COLO668 (cell line): ENCODE results near the gene DHRS13.
A peak's percentile ranks its signal among the peaks of the same experiment; 100 is the strongest.
"Not testable (repeated sequence)": the region's sequence is repeated elsewhere in the genome, so short reads cannot be mapped to it uniquely, and the experiment has no call there.

Experiments
- DNase-seq: peaks from one replicate; lab custom pipeline; 2025; ENCODE audit not compliant: unreplicated experiment; lab: John Stamatoyannopoulos, UW

DHRS13 gene

GRCh38 chr17:28887871-28888471 lies 14.9 kb downstream of the DHRS13 start:
- DNase-seq: no peak

GRCh38 chr17:28885951-28886350 lies 16.9 kb downstream of the DHRS13 start:
- DNase-seq: no peak

GRCh38 chr17:28885363-28885762 lies 17.5 kb downstream of the DHRS13 start:
- DNase-seq: no peak

DNA sequence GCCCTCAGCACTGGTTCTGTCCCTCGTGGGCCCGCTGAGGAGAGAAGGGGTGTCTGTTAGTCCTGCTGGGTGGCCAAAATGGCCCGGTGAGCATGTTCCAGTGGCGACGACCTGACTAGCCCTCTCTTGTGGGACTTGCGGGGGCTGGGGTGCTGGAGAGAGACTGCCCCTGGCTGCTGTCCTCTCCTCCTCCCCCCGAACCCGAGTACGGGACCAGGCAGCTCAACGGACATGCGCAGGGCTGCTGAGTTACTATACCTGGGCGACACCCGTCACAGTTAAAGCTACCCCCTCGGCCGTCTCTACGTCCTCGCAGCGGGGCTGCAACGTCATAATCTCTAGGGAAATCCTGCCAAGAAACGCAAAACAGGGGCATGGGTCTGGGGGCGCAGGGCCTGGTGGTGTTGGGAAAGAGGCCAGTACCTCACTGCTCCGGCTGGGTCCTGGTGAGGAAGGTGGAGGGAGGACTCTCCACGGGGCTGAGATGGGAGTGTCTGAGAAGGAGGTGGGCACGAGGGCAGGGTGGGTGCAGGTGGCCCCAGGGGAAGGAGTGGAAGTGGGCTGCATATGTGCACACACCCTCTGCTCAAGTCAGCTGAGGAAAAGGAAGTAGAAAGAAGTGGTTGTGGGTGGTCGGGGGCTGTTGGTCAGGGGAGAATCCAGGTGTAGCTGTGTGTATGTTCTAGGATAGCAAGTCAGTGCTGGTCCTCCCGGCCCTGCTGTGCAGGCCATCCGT lies 18.7 kb downstream of the DHRS13 start:
- no peak for DNase-seq

DNA sequence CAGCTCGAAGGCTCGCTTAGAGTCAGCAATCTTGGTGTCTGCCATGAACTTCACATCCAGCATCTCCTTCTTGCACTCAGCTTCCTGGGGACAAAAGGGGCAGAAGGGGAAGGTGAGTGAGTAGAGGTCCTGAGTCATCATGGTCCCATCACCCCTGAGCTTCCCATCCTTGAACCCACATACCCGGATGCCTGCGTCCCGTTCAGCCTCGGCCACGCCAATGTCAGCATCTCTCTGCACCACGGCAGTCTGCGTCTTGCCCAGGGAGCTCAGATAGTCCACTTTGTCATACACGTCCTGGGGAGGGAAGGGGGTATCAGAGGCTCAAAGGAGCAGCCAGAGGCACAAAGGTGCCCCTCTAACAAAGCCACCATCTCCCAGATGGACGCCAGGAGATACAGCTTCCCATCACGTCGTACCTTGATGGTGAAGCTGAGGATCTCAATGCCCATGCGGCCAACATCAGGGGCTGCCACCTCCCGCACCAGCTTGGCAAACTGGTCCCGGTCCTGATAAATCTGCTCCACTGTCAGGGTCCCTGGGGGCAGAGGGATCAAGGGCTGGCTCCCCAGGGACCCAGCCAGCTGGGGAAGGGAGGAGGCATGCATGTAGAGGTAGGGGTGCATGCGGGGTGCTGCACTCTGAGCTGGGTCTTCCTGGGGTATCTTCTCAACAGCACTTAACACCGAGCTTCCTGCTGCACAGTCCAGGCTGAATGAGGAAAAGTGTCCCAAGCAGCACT lies 20.6 kb downstream of the DHRS13 start:
- no peak for DNase-seq

GRCh38 chr17:28881533-28882056 lies 21.3 kb downstream of the DHRS13 start:
- DNase-seq: no peak

DNA sequence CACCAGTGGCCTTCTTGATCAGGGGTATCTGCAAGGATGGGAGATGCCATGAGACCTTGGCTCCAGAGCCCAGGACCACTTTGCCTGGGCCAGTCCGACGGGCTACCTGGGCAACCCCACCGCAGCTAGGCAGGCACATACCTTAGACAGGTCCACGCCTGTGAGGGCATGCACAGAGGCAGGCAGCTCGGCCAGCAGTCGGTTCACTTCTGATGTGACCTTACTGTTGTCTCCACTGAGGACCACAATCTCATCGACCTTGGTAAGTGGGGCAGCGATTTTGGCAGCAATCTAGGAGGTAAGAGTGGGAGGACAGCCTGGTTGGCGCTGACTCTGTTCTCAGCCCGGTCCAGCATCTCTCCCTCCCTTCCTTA lies 22.3 kb downstream of the DHRS13 start:
- no peak for DNase-seq

DNA sequence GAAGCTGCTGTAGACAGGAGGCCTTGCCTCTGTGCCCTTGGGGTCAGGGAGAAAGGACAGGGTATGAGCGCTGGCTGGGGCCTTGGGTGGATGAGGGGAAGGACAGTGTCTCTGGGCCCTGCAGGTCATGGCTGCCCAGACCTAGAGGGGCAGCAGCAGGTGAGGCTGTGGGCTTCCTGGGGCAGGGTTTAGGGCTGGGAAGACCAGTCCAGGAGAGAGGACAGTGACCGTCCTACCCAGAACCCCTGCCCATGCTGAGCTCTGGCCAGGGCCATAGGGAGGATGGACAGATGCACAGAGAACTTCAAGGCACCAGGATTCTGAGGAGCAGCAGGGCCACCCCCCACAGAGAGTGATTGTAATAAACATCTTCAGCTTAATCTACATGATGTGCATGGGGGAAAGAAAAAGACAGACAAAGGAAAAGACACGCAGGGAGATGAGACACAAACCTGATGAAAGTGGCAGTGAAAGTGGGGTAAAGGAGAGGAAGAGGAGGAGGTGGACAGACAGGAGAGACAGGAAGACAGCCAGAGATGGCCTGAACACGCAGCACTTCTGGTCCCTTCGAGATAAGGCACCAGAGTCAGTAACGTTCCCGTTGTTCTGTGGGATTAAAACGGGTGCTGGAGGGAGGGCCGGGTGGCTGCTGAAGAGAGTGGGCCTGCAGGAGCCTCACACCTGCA lies 22.9 kb downstream of the DHRS13 start:
- no peak for DNase-seq

- DNase-seq: peak; percentile 5
Observed at GRCh38 chr17:28878981-28879380, 23.9 kb downstream of the DHRS13 start.

DNA sequence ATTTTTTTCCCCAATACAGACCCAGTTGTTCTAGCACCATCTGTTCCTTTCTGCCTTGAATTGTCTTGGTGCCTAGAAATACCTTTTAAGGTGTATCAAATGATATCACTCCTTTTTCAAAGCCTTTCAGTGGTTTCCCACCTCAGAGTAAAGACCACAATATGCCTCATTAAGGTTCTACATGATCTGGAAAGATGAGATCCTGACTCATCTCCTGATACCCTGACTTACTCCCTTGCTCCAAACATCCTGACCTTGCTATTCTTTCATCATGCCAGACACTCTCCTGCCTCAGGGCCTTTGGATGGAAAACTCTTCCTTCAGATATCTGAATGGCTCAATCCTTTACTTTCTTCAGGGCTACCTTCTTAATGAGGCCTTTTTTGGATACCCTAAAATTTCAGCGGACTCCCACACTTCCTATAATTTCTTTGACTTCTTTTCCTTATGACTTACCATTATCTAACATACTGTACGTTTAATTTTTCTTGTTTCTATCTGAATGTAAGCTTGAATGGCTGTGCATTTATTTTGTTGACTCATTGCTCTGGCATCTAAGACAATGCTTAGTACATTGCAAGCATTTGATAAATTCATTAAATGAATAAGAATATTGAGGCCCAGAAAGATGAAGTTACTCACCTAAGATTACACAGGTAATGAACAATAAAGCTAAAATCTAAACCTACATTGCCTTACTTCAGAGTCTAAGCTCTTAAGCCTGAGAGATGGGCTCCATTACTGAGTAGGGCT lies 24.5 kb downstream of the DHRS13 start:
- no peak for DNase-seq

DNA sequence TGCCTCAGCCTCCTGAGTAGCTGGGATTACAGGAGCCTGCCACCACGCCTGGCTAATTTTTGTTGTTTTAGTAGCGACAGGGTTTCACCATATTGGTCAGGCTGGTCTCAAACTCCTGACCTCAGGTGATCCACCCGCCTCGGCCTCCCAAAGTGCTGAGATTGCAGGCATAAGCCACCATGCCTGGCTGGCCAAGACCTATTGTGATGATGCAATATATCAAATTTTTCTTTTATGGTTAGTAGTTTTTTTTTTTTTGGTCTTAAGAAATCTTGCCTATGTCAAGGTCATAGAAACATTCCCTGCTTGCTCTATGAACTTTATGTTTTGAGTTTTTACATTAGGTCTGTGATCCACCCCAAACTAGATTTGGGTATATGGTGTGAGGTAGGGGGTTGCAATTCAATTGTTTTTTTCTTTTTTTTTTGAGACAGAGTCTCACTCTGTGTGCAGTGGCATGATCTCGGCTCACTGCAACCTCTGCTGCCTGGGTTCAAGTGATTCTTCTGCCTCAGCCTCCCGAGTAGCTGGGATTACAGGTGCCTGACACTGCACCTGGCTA lies 25.6 kb downstream of the DHRS13 start:
- not testable (repeated sequence) for DNase-seq

- DNase-seq: no peak
Observed at GRCh38 chr17:28875848-28876550, 26.9 kb downstream of the DHRS13 start.

GRCh38 chr17:28874750-28875149 lies 28.1 kb downstream of the DHRS13 start:
- no peak for DNase-seq

GRCh38 chr17:28873839-28874238 lies 29.0 kb downstream of the DHRS13 start:
- DNase-seq: no peak

DNA sequence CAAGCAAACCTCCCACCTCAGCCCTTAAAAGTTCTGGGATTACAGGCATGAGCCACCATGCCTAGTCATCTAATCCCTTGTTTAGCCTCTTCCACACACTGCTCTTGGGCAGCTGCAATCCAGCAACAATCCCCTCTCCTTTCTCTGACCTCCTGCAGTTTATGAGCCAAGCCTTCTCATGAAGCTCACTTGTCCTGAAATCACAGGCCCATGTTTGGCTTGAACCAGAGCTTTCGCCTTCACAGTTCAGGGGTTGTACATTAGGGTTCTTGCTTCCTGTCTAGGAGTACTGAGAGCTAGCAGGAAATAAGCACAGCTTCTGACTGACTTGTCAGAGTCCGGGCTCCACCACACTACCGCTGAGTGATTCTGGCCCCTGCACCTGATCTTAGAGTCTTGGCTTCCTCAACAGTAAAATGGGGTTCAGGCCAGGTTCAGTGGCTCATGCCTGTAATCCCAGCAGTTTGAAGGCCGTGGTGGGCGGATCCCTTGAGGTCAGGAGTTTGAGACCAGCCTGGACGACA lies 31.8 kb downstream of the DHRS13 start:
- no peak for DNase-seq

DNA sequence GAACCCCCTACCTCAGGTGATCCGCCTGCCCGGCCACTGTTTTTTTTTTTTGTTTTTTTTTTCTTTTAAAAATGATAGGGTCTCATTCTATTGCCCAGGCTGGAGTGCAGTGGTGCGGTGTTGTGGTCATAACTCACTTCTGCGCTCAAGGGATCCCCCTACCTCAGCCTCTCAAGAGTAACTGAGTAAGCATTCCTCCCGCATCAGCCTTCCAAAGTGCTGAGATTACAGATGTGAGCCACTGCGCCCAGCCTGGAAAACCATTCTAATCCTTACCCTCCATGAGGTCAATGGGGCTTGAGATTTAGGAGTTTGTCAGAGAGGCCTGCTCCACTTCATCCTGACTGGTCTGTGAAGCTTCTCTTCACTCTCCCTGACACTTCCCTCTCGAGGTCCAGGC lies 35.6 kb downstream of the DHRS13 start:
- no peak for DNase-seq

GRCh38 chr17:28865946-28866752 lies 36.7 kb downstream of the DHRS13 start:
- no peak for DNase-seq

- no peak for DNase-seq
Observed at GRCh38 chr17:28864991-28865849, 37.7 kb downstream of the DHRS13 start.
